Pancreas (tissue), 10 donors: Measurements from ENCODE around the gene SASH1. TPM values are rescaled to one million over a fixed set of nuclear protein-coding genes. Genes with fewer than 3 reads are reported as not detected.

ENCODE experiments used
- ATAC-seq, 4 donors: fragments of 200-7000 bp; cut with Tn5 transposase; one replicate each; pipeline versions ENCODE4 v1.8.0 to v1.9.1; 2020; ENCODE audit warnings: mild to moderate bottlenecking in 4 of 4, moderate library complexity in 4 of 4
- DNase-seq, 6 donors: peaks; one replicate each; pipeline ENCODE4 v3.0.0-alpha.2; 2020
- FAIRE-seq: peaks from 2 replicates; lab custom pipeline; 2012; peaks lifted over from hg19 to GRCh38; lab: Jason Lieb, UNC
- H3K27ac ChIP-seq, 4 donors: fragments of 200-600 bp; sonication (generic); 1 replicate in 3 of 4; 2 replicates in 1 of 4; pipeline versions ENCODE4 v1.5.0 to v1.8.0; 2020
- H3K27me3 ChIP-seq, 4 donors: fragments of 200-600 bp; one replicate each; pipeline ENCODE4 v1.8.0; 2021
- H3K36me3 ChIP-seq, 3 donors: fragments of 200-600 bp; sonication (generic) in 1 of 3; one replicate each; pipeline versions ENCODE4 v1.5.0 to v1.8.0; 2020 to 2021
- H3K4me1 ChIP-seq, 3 donors: fragments of 200-600 bp; one replicate each; pipeline ENCODE4 v1.8.0; 2021
- H3K4me3 ChIP-seq, 4 donors: fragments of 200-600 bp; sonication (generic) in 2 of 4; one replicate each; pipeline versions ENCODE4 v1.5.0 to v1.8.0; 2020 to 2021
- H3K9me3 ChIP-seq, 4 donors: fragments of 200-600 bp; one replicate each; pipeline ENCODE4 v1.8.0; 2021
- WGBS, 2 donors: extraction: QIAGEN DNeasy Blood & Tissue Kit; methylation state at CpG; one replicate each; pipeline ENCODE4 v1.1.7; 2013; 5-methylcytosine and 5-hydroxymethylcytosine counted together
- intact Hi-C, 3 donors: fragments of 100-400 bp; cut with DNase I; formaldehyde crosslinking; loops; one replicate each; pipeline versions ENCODE4 v1.11.1 to v1.14.2; 2022
- polyA plus RNA-seq, 2 donors: library from polyadenylated mRNA; stranded (reverse); fragments of 200-250 nt; gene quantifications; one replicate each; pipeline ENCODE4 v1.2.3, GENCODE V29; 2013
- total RNA-seq, 6 donors: library from RNA; stranded (reverse); fragmentation: NEBNext Ultra II Directional in 4 of 6; extraction: Animal tissue kit (Norgen Biotek cat#: 25700) in 4 of 6; gene quantifications; one replicate each; pipeline versions ENCODE4 v1.2.1 to v1.2.4, GENCODE V29; 2021 to 2023
- TF ChIP-seq, protein P1 (sequence below), 4 donors: fragments of 200-600 bp; sonication (generic) in 3 of 4; IDR thresholded peaks; one replicate each; pipeline versions ENCODE4 v1.5.0 to v1.8.0; 2021; ENCODE audit warnings: antibody characterized with exemption in 4 of 4
- donor health status: healthy with polysubstance abuse.
- donor health status: DM: no; HTN: no; CAD: no; lungs with moderate emphysema.
- donor health status: DM: no; HTN: no; CAD: no.
- donor health status: control.
- donor health status: control.
- donor health status: Bipolar disorder and iron deficiency.
- donor health status: DM: yes; HTN: yes; CAD: no.
- donor health status: DM: no; HTN: no; CAD: no.
- donor health status: DM: no; HTN: no; CAD: no.
- donor health status: DM: yes; HTN: yes; CAD: no.

The SASH1 gene
- total and polyA plus RNA-seq, 8 donors = 5.1 to 15.3 (median 8.9) TPM

DNA sequence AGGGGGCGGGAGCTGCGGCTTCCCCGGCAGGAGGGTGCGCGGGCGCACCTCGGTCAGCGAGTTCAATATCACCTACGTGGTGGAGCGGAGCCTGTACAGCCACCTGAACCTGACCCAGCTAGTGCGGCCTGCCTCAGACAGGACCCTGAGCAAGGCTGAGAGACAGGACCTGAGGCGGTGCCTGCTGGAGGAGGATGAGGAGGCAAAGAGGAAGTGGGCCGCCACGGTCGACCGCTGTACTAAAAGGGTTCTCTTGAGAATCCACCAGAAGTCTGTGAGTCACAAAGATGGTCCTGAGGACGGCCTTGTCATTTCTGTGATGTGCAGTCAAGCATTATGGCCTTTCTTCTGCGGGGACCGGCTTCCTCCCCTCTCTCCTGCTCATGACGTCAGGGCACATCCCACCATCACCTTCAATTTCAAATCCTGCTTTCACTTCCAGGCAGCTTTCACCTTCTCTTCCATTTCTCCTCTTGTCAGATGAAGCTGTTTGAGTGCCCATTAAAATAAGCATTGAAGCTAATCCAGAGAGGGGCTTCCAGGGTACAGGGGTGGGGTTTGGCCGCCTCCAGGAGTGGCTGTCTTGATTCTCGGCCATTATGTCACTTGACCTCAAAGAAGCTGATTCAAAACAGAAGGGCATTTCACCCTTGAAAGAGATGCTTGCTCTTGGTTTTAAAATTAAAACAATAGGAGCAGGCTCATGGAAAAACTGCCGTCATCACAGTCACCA, 177.6 kb downstream of the SASH1 start:
- Histone ChIP-seq H3K27ac (no peak overlapping the region), H3K4me3 (no peak overlapping the region), H3K36me3 (peaks cover 0 to 4% (median 0%) of the 10 kb centered on the region in 3 donors), H3K27me3 (no peaks in the 10 kb centered on the region), H3K4me1 (peaks cover 6 to 14% (median 7%) of the 10 kb centered on the region in 3 donors), H3K9me3 (no peaks in the 10 kb centered on the region)
- ATAC-seq (no peak), FAIRE-seq (no peak), DNase-seq (no peak)
- TF ChIP-seq, protein P1, sequence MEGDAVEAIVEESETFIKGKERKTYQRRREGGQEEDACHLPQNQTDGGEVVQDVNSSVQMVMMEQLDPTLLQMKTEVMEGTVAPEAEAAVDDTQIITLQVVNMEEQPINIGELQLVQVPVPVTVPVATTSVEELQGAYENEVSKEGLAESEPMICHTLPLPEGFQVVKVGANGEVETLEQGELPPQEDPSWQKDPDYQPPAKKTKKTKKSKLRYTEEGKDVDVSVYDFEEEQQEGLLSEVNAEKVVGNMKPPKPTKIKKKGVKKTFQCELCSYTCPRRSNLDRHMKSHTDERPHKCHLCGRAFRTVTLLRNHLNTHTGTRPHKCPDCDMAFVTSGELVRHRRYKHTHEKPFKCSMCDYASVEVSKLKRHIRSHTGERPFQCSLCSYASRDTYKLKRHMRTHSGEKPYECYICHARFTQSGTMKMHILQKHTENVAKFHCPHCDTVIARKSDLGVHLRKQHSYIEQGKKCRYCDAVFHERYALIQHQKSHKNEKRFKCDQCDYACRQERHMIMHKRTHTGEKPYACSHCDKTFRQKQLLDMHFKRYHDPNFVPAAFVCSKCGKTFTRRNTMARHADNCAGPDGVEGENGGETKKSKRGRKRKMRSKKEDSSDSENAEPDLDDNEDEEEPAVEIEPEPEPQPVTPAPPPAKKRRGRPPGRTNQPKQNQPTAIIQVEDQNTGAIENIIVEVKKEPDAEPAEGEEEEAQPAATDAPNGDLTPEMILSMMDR (IDR thresholded peaks at IDR 0.05) = no peak
- WGBS, 2 donors = 95% methylated on average over 23 of the region's 23 CpGs
- intact Hi-C loops = no loop called here

- intact Hi-C loops = no loop called here
- no peak for DNase-seq
- no peaks in the 10 kb centered on the region for H3K9me3 ChIP-seq
Observed at GRCh38 chr6:148521158-148521557, 178.5 kb downstream of the SASH1 start.

DNA sequence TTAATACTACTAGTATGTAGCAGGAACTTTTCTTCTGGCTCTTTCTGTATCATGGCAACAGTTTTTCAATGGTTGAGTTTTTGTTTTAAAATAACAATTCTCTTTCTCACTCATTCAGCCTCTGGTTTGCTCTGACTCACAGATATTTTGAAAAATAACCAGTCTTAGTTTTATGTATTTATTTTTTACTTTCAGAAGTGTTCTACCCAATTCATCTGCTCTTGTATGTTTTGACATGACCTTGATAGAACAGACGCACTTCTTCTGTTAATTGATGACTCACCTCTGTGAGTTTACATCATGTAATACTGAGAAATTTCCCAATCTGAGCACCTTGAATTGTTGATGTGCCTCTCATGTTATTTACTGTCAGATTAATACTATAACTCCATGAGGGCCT, 178.9 kb downstream of the SASH1 start:
- no peaks in the 10 kb centered on the region for H3K9me3 ChIP-seq
- FAIRE-seq (no peak), DNase-seq (no peak), ATAC-seq (peak; percentile 35 to 75 (median 62))
- H3K36me3 ChIP-seq = peaks cover 0 to 4% (median 0%) of the 10 kb centered on the region in 3 donors
- peaks cover 6 to 14% (median 7%) of the 10 kb centered on the region in 3 donors for H3K4me1 ChIP-seq
- H3K27ac ChIP-seq = peak overlapping the region in 2 of 4 donors; percentile 3 to 55
- intact Hi-C loops = no loop called here
- H3K27me3 ChIP-seq = no peaks in the 10 kb centered on the region
- no peak overlapping the region for H3K4me3 ChIP-seq
- TF ChIP-seq, protein P1 (IDR thresholded peaks at IDR 0.05) = no peak
- WGBS, 2 donors = 13 to 18% methylated on average over 1 of the region's 1 CpG

More at GRCh38 chr6:148521158-148521557, 178.5 kb downstream of the SASH1 start:
- Histone ChIP-seq H3K27me3 (no peaks in the 10 kb centered on the region), H3K27ac (peak overlapping the region in 2 of 4 donors; percentile 3 to 55), H3K4me3 (no peak overlapping the region), H3K36me3 (peaks cover 0 to 4% (median 0%) of the 10 kb centered on the region in 3 donors), H3K4me1 (peaks cover 6 to 14% (median 7%) of the 10 kb centered on the region in 3 donors)
- TF ChIP-seq, protein P1 (IDR thresholded peaks at IDR 0.05) = no peak
- WGBS, 2 donors = 50 to 53% methylated on average over 5 of the region's 5 CpGs
- ATAC-seq (peak; percentile 52 to 59 (median 56)), FAIRE-seq (no peak)

GRCh38 chr6:148523048-148523447, 180.4 kb downstream of the SASH1 start:
- TF ChIP-seq, protein P1 (IDR thresholded peaks at IDR 0.05) = no peak
- Histone ChIP-seq H3K9me3 (no peaks in the 10 kb centered on the region), H3K27me3 (no peaks in the 10 kb centered on the region), H3K27ac (no peak overlapping the region), H3K4me1 (peaks cover 6 to 14% (median 7%) of the 10 kb centered on the region in 3 donors), H3K36me3 (peaks cover 0 to 4% (median 0%) of the 10 kb centered on the region in 3 donors), H3K4me3 (no peak overlapping the region)
- DNase-seq = no peak
- intact Hi-C loops = no loop called here
- no peak for FAIRE-seq
- ATAC-seq = no peak
- 84 to 92% methylated on average over 2 of the region's 2 CpGs for WGBS, 2 donors

GRCh38 chr6:148523551-148523950, 180.9 kb downstream of the SASH1 start:
- Histone ChIP-seq H3K4me3 (no peak overlapping the region), H3K27ac (no peak overlapping the region), H3K4me1 (peaks cover 6 to 14% (median 7%) of the 10 kb centered on the region in 3 donors), H3K27me3 (no peaks in the 10 kb centered on the region), H3K9me3 (no peaks in the 10 kb centered on the region), H3K36me3 (peaks cover 0 to 4% (median 0%) of the 10 kb centered on the region in 3 donors)
- TF ChIP-seq, protein P1 (IDR thresholded peaks at IDR 0.05) = no peak
- ATAC-seq (no peak), FAIRE-seq (no peak), DNase-seq (no peak)
- 73 to 81% methylated on average over 4 of the region's 4 CpGs for WGBS, 2 donors
- intact Hi-C loops = no loop called here
